Trophoblast cell (in vitro differentiated cells and primary cell): ENCODE measurements around the gene BATF3.

Experiments used
- DNase-seq, 2 donors: peaks; one replicate each; pipeline ENCODE4 v3.0.0-alpha.2; 2016
- H2AFZ ChIP-seq: 2 replicates; pipeline ENCODE4 v1.6.1; 2013; ENCODE audit warnings: low read length, moderate library complexity, mild to moderate bottlenecking; ENCODE audit not compliant: insufficient read depth, poor library complexity
- H2AK5ac ChIP-seq: 2 replicates; pipeline ENCODE4 v1.6.1; 2013; ENCODE audit warnings: mild to moderate bottlenecking, low read length
- H2BK120ac ChIP-seq: 2 replicates; pipeline ENCODE4 v1.6.1; 2013; ENCODE audit warnings: low read length, mild to moderate bottlenecking, moderate library complexity; ENCODE audit not compliant: insufficient read depth, poor library complexity
- H2BK12ac ChIP-seq: 2 replicates; pipeline ENCODE4 v1.6.1; 2013; ENCODE audit warnings: mild to moderate bottlenecking, low read length, moderate library complexity
- H2BK5ac ChIP-seq: 2 replicates; pipeline ENCODE4 v1.6.1; 2013; ENCODE audit warnings: low read length, low read depth, moderate library complexity, mild to moderate bottlenecking; ENCODE audit not compliant: poor library complexity
- H3K14ac ChIP-seq: 2 replicates; pipeline ENCODE4 v1.6.1; 2013; ENCODE audit warnings: mild to moderate bottlenecking, low read length
- H3K18ac ChIP-seq: 2 replicates; pipeline ENCODE4 v1.6.1; 2013; ENCODE audit warnings: mild to moderate bottlenecking, low read length
- H3K23ac ChIP-seq: 2 replicates; pipeline ENCODE4 v1.6.1; 2013; ENCODE audit warnings: low read length
- H3K27ac ChIP-seq: 2 replicates; pipeline ENCODE4 v1.5.1; 2013; ENCODE audit warnings: low read depth, mild to moderate bottlenecking, inconsistent platforms, low read length, moderate library complexity
- H3K27me3 ChIP-seq: 2 replicates; pipeline ENCODE4 v1.6.1; 2013; ENCODE audit warnings: inconsistent platforms, mild to moderate bottlenecking, low read length, moderate library complexity; ENCODE audit not compliant: insufficient read depth
- H3K36me3 ChIP-seq, 2 experiments: 1 replicate in 1 of 2; 2 replicates in 1 of 2; pipeline ENCODE4 v1.6.1; 2013; ENCODE audit warnings: low read length in 2 of 2, mild to moderate bottlenecking in 2 of 2, moderate library complexity in 1 of 2; ENCODE audit not compliant: insufficient read depth in 2 of 2, control insufficient read depth in 1 of 2
- H3K4ac ChIP-seq: 2 replicates; pipeline ENCODE4 v1.6.1; 2013; ENCODE audit warnings: low read depth, mild to moderate bottlenecking, low read length, moderate library complexity
- H3K4me1 ChIP-seq, 2 experiments: 1 replicate in 1 of 2; 2 replicates in 1 of 2; pipeline ENCODE4 v1.6.1; 2013; ENCODE audit warnings: low read length in 2 of 2, mild to moderate bottlenecking in 2 of 2, moderate library complexity in 1 of 2; ENCODE audit not compliant: insufficient read depth in 2 of 2, control insufficient read depth in 1 of 2
- H3K4me2 ChIP-seq: 2 replicates; pipeline ENCODE4 v1.6.1; 2013; ENCODE audit warnings: inconsistent platforms, mild to moderate bottlenecking, low read length, moderate library complexity
- H3K4me3 ChIP-seq: 2 replicates; pipeline ENCODE4 v1.5.1; 2013; ENCODE audit warnings: mild to moderate bottlenecking, low read depth, low read length, inconsistent platforms
- H3K79me1 ChIP-seq: one replicate; pipeline ENCODE4 v1.6.1; 2013; ENCODE audit warnings: low read length
- H3K79me2 ChIP-seq: 2 replicates; pipeline ENCODE4 v1.6.1; 2013; ENCODE audit warnings: low read length, mild to moderate bottlenecking; ENCODE audit not compliant: control insufficient read depth, insufficient read depth, poor library complexity
- H3K9ac ChIP-seq: 2 replicates; pipeline ENCODE4 v1.6.1; 2013; ENCODE audit warnings: mild to moderate bottlenecking, low read length
- H3K9me3 ChIP-seq: 2 replicates; pipeline ENCODE4 v1.6.1; 2013; ENCODE audit warnings: low read depth, mild to moderate bottlenecking, control low read depth, inconsistent platforms, low read length; ENCODE audit not compliant: insufficient read depth
- H4K12ac ChIP-seq: 2 replicates; pipeline ENCODE4 v1.6.1; 2013; ENCODE audit warnings: low read depth, mild to moderate bottlenecking, low read length, moderate library complexity
- H4K8ac ChIP-seq: 2 replicates; pipeline ENCODE4 v1.6.1; 2013; ENCODE audit warnings: low read depth, mild to moderate bottlenecking, low read length, moderate library complexity
- H4K91ac ChIP-seq: one replicate; pipeline ENCODE4 v1.6.1; 2013; ENCODE audit warnings: low read depth, mild to moderate bottlenecking, low read length, moderate library complexity
- WGBS: extraction: QIAGEN DNeasy Blood & Tissue Kit; methylation state at CpG from one replicate; pipeline ENCODE4 v1.1.7; 2013; ENCODE audit warnings: missing lambda C conversion rate; ENCODE audit not compliant: insufficient read length, insufficient coverage; ENCODE audit errors: extremely low coverage; 5-methylcytosine and 5-hydroxymethylcytosine counted together

The BATF3 gene

GRCh38 chr1:212645546-212646543 lies 53.8 kb downstream of the BATF3 start:
- no peak for DNase-seq
- H2BK120ac ChIP-seq = no peak overlapping the region
- no peaks in the 10 kb centered on the region for H3K79me1 ChIP-seq
- WGBS = no CpG with 5 or more reads among the region's 13 CpGs
- no peak overlapping the region for H4K8ac ChIP-seq
- H3K9me3 ChIP-seq = peaks cover 3% of the 10 kb centered on the region
- H3K36me3 ChIP-seq = no peaks in the 10 kb centered on the region
- H3K18ac ChIP-seq = no peak overlapping the region
- H3K4ac ChIP-seq = no peak overlapping the region
- H2BK12ac ChIP-seq = no peak overlapping the region
- no peak overlapping the region for H2BK5ac ChIP-seq
- H3K4me3 ChIP-seq = no peak overlapping the region
- no peaks in the 10 kb centered on the region for H3K27me3 ChIP-seq
- no peak overlapping the region for H3K4me2 ChIP-seq
- H3K27ac ChIP-seq = no peak overlapping the region
- no peak overlapping the region for H4K12ac ChIP-seq
- H3K9ac ChIP-seq = no peak overlapping the region
- no peak overlapping the region for H2AK5ac ChIP-seq
- no peak overlapping the region for H2AFZ ChIP-seq
- no peaks in the 10 kb centered on the region for H3K79me2 ChIP-seq
- H3K4me1 ChIP-seq = no peaks in the 10 kb centered on the region
- H3K23ac ChIP-seq = no peak overlapping the region
- no peak overlapping the region for H4K91ac ChIP-seq
- H3K14ac ChIP-seq = no peak overlapping the region

DNA sequence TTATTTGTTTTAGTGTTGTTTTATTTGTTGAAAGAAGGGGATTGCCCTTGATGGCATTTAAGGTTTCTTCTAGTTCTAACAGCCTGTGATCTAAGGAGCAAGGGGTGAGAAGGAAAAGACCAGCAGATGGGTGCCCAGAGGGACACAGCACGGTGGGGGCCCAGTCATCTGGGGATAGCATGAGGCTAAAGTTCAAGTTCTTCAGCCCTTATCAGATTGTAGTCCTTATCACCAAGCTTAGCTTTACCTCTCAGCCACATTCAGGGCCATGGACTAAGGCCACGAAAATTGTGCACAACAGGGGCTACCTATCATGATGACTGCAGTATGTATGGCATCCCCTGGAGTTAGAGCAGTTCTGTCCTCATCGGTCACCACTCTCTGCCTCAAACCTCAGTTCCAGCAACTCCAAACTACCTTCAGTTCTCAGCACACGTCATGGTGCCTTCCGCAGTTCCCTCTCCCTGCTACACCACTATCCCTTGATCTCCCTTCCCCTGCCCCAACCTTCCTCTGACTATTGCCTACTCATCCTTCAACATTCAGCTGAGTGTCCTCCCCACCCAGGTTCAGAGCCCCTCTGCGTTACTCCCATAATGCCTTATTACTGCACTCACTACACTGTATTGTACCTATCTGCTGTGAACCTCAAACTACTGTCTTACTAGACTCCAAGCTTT lies 54.6 kb downstream of the BATF3 start:
- Histone ChIP-seq H4K12ac (no peak overlapping the region), H3K18ac (no peak overlapping the region), H3K14ac (no peak overlapping the region), H3K27ac (no peak overlapping the region), H3K4me3 (no peak overlapping the region), H3K4me1 (no peaks in the 10 kb centered on the region), H3K9ac (no peak overlapping the region), H3K9me3 (peaks cover 3% of the 10 kb centered on the region), H2AK5ac (no peak overlapping the region), H3K36me3 (no peaks in the 10 kb centered on the region), H4K91ac (no peak overlapping the region), H3K27me3 (no peaks in the 10 kb centered on the region), H2BK12ac (no peak overlapping the region), H2BK5ac (no peak overlapping the region), H2BK120ac (no peak overlapping the region), H3K79me2 (no peaks in the 10 kb centered on the region), H2AFZ (no peak overlapping the region), H4K8ac (no peak overlapping the region), H3K79me1 (no peaks in the 10 kb centered on the region), H3K4ac (no peak overlapping the region), H3K4me2 (no peak overlapping the region), H3K23ac (no peak overlapping the region)
- no CpG with 5 or more reads among the region's 6 CpGs for WGBS
- DNase-seq = no peak

GRCh38 chr1:212643877-212644276 lies 55.8 kb downstream of the BATF3 start:
- no peak overlapping the region for H2BK120ac ChIP-seq
- H3K18ac ChIP-seq = no peak overlapping the region
- no peaks in the 10 kb centered on the region for H3K36me3 ChIP-seq
- H3K79me1 ChIP-seq = no peaks in the 10 kb centered on the region
- H3K4ac ChIP-seq = no peak overlapping the region
- H3K27me3 ChIP-seq = no peaks in the 10 kb centered on the region
- H2BK5ac ChIP-seq = no peak overlapping the region
- no peak overlapping the region for H4K91ac ChIP-seq
- no peak overlapping the region for H4K8ac ChIP-seq
- H3K4me1 ChIP-seq = peaks cover 0 to 4% of the 10 kb centered on the region in 2 experiments
- H3K4me2 ChIP-seq = no peak overlapping the region
- no peak overlapping the region for H2BK12ac ChIP-seq
- peaks cover 3% of the 10 kb centered on the region for H3K9me3 ChIP-seq
- H3K79me2 ChIP-seq = no peaks in the 10 kb centered on the region
- H4K12ac ChIP-seq = no peak overlapping the region
- WGBS = no CpG with 5 or more reads among the region's 2 CpGs
- DNase-seq = no peak
- H3K4me3 ChIP-seq = no peak overlapping the region
- no peak overlapping the region for H3K14ac ChIP-seq
- no peak overlapping the region for H3K9ac ChIP-seq
- H2AFZ ChIP-seq = no peak overlapping the region
- no peak overlapping the region for H2AK5ac ChIP-seq
- H3K27ac ChIP-seq = no peak overlapping the region
- no peak overlapping the region for H3K23ac ChIP-seq

GRCh38 chr1:212641956-212642355 lies 57.7 kb downstream of the BATF3 start:
- Histone ChIP-seq H3K23ac (no peak overlapping the region), H4K91ac (no peak overlapping the region), H3K4me2 (no peak overlapping the region), H2BK12ac (no peak overlapping the region), H2BK120ac (no peak overlapping the region), H4K12ac (no peak overlapping the region), H3K79me2 (no peaks in the 10 kb centered on the region), H3K4me1 (peaks cover 0 to 4% of the 10 kb centered on the region in 2 experiments), H2AFZ (no peak overlapping the region), H3K79me1 (no peaks in the 10 kb centered on the region), H3K4me3 (no peak overlapping the region), H3K14ac (no peak overlapping the region), H3K4ac (no peak overlapping the region), H3K36me3 (no peaks in the 10 kb centered on the region), H3K18ac (no peak overlapping the region), H3K9me3 (peaks cover 3% of the 10 kb centered on the region), H2AK5ac (no peak overlapping the region), H3K9ac (no peak overlapping the region), H4K8ac (no peak overlapping the region), H3K27ac (no peak overlapping the region), H3K27me3 (no peaks in the 10 kb centered on the region), H2BK5ac (no peak overlapping the region)
- WGBS = no CpG with 5 or more reads among the region's 1 CpG
- peak in 1 of 2 donors; percentile 33 for DNase-seq
